Heart left ventricle (tissue), 16 donors: ENCODE data around the gene CDK5R2. TPM values are rescaled to one million over a fixed set of nuclear protein-coding genes. Genes with fewer than 3 reads are reported as not detected.
"Not testable (repeated sequence)": the region's sequence is repeated elsewhere in the genome, so short reads cannot be mapped to it uniquely, and the experiment has no call there.

Experiments
- ATAC-seq, 4 donors: fragments of 200-7000 bp; cut with Tn5 transposase; one replicate each; pipeline ENCODE4 v1.9.1; 2020 to 2022; ENCODE audit warnings: moderate library complexity in 4 of 4, mild to moderate bottlenecking in 3 of 4, moderate number of reproducible peaks in 1 of 4
- DNase-seq, 5 donors: peaks; one replicate each; pipeline ENCODE4 v3.0.0-alpha.2; 2020
- H3K27ac ChIP-seq, 12 donors: fragments of 200-600 bp; sonication (generic) in 4 of 12; one replicate each; pipeline versions ENCODE4 v1.5.0 to v1.8.0; 2016 to 2022; ENCODE audit warnings: mild to moderate bottlenecking in 2 of 12
- H3K27me3 ChIP-seq, 9 donors: fragments of 200-600 bp; sonication (generic) in 2 of 9; one replicate each; pipeline versions ENCODE4 v1.5.1 to v1.8.0; 2016 to 2022; ENCODE audit warnings: mild to moderate bottlenecking in 3 of 9
- H3K36me3 ChIP-seq, 9 donors: fragments of 200-600 bp; sonication (generic) in 2 of 9; one replicate each; pipeline versions ENCODE4 v1.5.0 to v1.8.0; 2018 to 2022; ENCODE audit warnings: mild to moderate bottlenecking in 2 of 9
- H3K4me1 ChIP-seq, 12 donors: fragments of 200-600 bp; sonication (generic) in 4 of 12; one replicate each; pipeline versions ENCODE4 v1.5.0 to v1.8.0; 2016 to 2022; ENCODE audit warnings: mild to moderate bottlenecking in 3 of 12
- H3K4me3 ChIP-seq, 12 donors: fragments of 200-600 bp; sonication (generic) in 4 of 12; one replicate each; pipeline versions ENCODE4 v1.5.0 to v1.8.0; 2017 to 2022; ENCODE audit warnings: mild to moderate bottlenecking in 9 of 12, moderate library complexity in 4 of 12
- H3K9me3 ChIP-seq, 12 donors: fragments of 200-600 bp; sonication (generic) in 4 of 12; one replicate each; pipeline versions ENCODE4 v1.5.0 to v1.8.0; 2016 to 2022; ENCODE audit warnings: mild to moderate bottlenecking in 1 of 12
- CTCF ChIP-seq, 12 donors: fragments of 200-600 bp; sonication (generic) in 4 of 12; IDR thresholded peaks; one replicate each; pipeline versions ENCODE4 v1.5.0 to v1.8.0; 2018 to 2022; ENCODE audit warnings: antibody characterized with exemption in 12 of 12, mild to moderate bottlenecking in 5 of 12
- POLR2A ChIP-seq, 2 donors: fragments of 450-650 bp; IDR thresholded peaks; one replicate each; pipeline ENCODE4 v1.6.1; 2017; ENCODE audit warnings: antibody characterized with exemption in 2 of 2, mild to moderate bottlenecking in 2 of 2, moderate library complexity in 2 of 2
- WGBS, 4 donors: extraction: QIAGEN DNeasy Blood & Tissue Kit in 2 of 4; methylation state at CpG; one replicate each; pipeline versions ENCODE4 v1.1.5 to v1.1.7; 2013 to 2018; 5-methylcytosine and 5-hydroxymethylcytosine counted together
- intact Hi-C, 10 donors: fragments of 100-400 bp; cut with DNase I; formaldehyde crosslinking; loops; one replicate each; pipeline versions ENCODE4 v1.11.1 to v1.14.2; 2022
- polyA plus RNA-seq, 2 donors: library from polyadenylated mRNA; stranded (reverse); fragments of 200-250 nt; gene quantifications; one replicate each; pipeline ENCODE4 v1.2.3, GENCODE V29; 2013
- total RNA-seq, 9 donors: library from RNA; depleted of rRNA in 2 of 9; stranded (reverse); fragments of >200 nt in 2 of 9; fragmentation: NEBNext Ultra II Directional in 3 of 9; extraction: Animal tissue kit (Norgen Biotek cat#: 25700) in 3 of 9; gene quantifications; one replicate each; pipeline versions ENCODE4 v1.1.0 to v1.2.4, GENCODE V29; 2016 to 2023
- donor health status: ischemic (EF 13 %, LVEDD 7.1; RV severe dilation, severe dysfunction).
- donor health status: healthy with polysubstance abuse.
- donor health status: DM: no; HTN: yes; CAD: no.
- donor health status: DM: no; HTN: no; CAD: no.
- donor health status: ischemic (EF 25% LVEDD 6.9; RV normal size, moderate dysfunction).
- donor health status: ischemic (EF 25% LVEDD 5.7; RV mildly dilated, moderate dysfunction).
- donor health status: healthy.
- donor health status: DM: yes; HTN: yes; CAD: no.
- donor health status: ischemic (EF 35%, LVEDD 5.7; RV mildly dilated, moderate dysfunction).
- donor health status: nonischemic (EF 11% LVEDD 7.7; RV severe dilation, severe dysfunction).
- donor health status: DM: yes; HTN: yes; CAD: no.
- donor health status: PGD.
- donor health status: ischemic (EF 29% LVEDD 5.4; RV normal size, mild dysfunction).
- donor health status: nonischemic (EF 23%, LVEDD 6.1; RV moderate dilation, normal function).

CDK5R2 gene
- total and polyA plus RNA-seq, 11 donors, result not detected

- peaks cover 0 to 4% (median 0%) of the 10 kb centered on the region in 12 donors for H3K9me3 ChIP-seq
- intact Hi-C loops, result no loop called here
- ATAC-seq, result no peak
- H3K36me3 ChIP-seq, result no peaks in the 10 kb centered on the region
- H3K4me1 ChIP-seq, result no peaks in the 10 kb centered on the region
- H3K4me3 ChIP-seq, result no peak overlapping the region
- peaks cover 0 to 43% (median 5%) of the 10 kb centered on the region in 9 donors for H3K27me3 ChIP-seq
- WGBS, 4 donors, result 74 to 75% (median 74%) methylated on average over 2 of the region's 2 CpGs
- TF ChIP-seq CTCF (IDR thresholded peaks at IDR 0.05), result no peak
- no peak for TF ChIP-seq POLR2A (IDR thresholded peaks at IDR 0.05)
- no peak for DNase-seq
- no peak overlapping the region for H3K27ac ChIP-seq
Measured at GRCh38 chr2:218925434-218925833, 34.0 kb upstream of the CDK5R2 start.

- Histone ChIP-seq H3K4me3 (no peak overlapping the region), H3K4me1 (no peaks in the 10 kb centered on the region), H3K27ac (no peak overlapping the region), H3K27me3 (peaks cover 0 to 35% (median 5%) of the 10 kb centered on the region in 9 donors), H3K9me3 (peaks cover 0 to 4% (median 0%) of the 10 kb centered on the region in 12 donors), H3K36me3 (no peaks in the 10 kb centered on the region)
- DNase-seq (no peak), ATAC-seq (peak in 1 of 4 donors; percentile 39)
- 59 to 76% (median 69%) methylated on average over 2 of the region's 2 CpGs for WGBS, 4 donors
- TF ChIP-seq CTCF (IDR thresholded peaks at IDR 0.05) (no peak), POLR2A (IDR thresholded peaks at IDR 0.05) (no peak)
- intact Hi-C loops, result no loop called here
Measured at GRCh38 chr2:218927422-218927821, 32.0 kb upstream of the CDK5R2 start.

- H3K27ac ChIP-seq, result no peak overlapping the region
- no peak for ATAC-seq
- H3K36me3 ChIP-seq, result no peaks in the 10 kb centered on the region
- no peak for DNase-seq
- no peak for TF ChIP-seq CTCF (IDR thresholded peaks at IDR 0.05)
- no peak for TF ChIP-seq POLR2A (IDR thresholded peaks at IDR 0.05)
- H3K4me3 ChIP-seq, result no peak overlapping the region
- H3K9me3 ChIP-seq, result peaks cover 0 to 4% (median 0%) of the 10 kb centered on the region in 12 donors
- 64 to 74% (median 70%) methylated on average over 4 of the region's 4 CpGs for WGBS, 4 donors
- intact Hi-C loops, result no loop called here
- H3K27me3 ChIP-seq, result peaks cover 0 to 33% (median 5%) of the 10 kb centered on the region in 9 donors
- H3K4me1 ChIP-seq, result no peaks in the 10 kb centered on the region
Measured at GRCh38 chr2:218927876-218928275, 31.6 kb upstream of the CDK5R2 start.

GRCh38 chr2:218930488-218930887 is 29.0 kb upstream of the CDK5R2 start:
- H3K36me3 ChIP-seq, intact Hi-C loops, H3K9me3 ChIP-seq, H3K27ac ChIP-seq, H3K4me1 ChIP-seq, H3K4me3 ChIP-seq, ATAC-seq, DNase-seq: not testable (repeated sequence)
- peaks cover 0 to 33% (median 1%) of the 10 kb centered on the region in 9 donors for H3K27me3 ChIP-seq
- 86 to 94% (median 92%) methylated on average over 5 to 10 of the region's 10 CpGs for WGBS, 4 donors

- H3K27me3 ChIP-seq, result peaks cover 0 to 43% (median 9%) of the 10 kb centered on the region in 9 donors
- H3K36me3 ChIP-seq, ATAC-seq, H3K4me3 ChIP-seq, H3K4me1 ChIP-seq, H3K9me3 ChIP-seq, intact Hi-C loops, DNase-seq, H3K27ac ChIP-seq: not testable (repeated sequence)
- 91 to 99% (median 92%) methylated on average over 7 to 17 of the region's 25 CpGs for WGBS, 4 donors
Measured at GRCh38 chr2:218931751-218932150, 27.7 kb upstream of the CDK5R2 start.
